Activated CD4-positive, alpha-beta memory T cell treated with anti-CD3 and anti-CD28 coated beads, Interleukin-2, amount 10 ng/mL, durations not matched to agents 7 days and 5 days (primary cell): ENCODE results near the gene LRFN3. TPM values are rescaled to one million over a fixed set of nuclear protein-coding genes. Genes with fewer than 3 reads are reported as not detected.

Source experiments
- CTCF ChIA-PET: fragments of 350-600 bp; sonication (Branson Sonifier 250); formaldehyde crosslinking; loops from one replicate; lab custom pipeline; 2021; ENCODE audit warnings: antibody characterized with exemption, inconsistent platforms; lab: Charles Lee
- POLR2A ChIA-PET: fragments of 350-600 bp; sonication (Branson Sonifier 250); formaldehyde crosslinking; loops from one replicate; lab custom pipeline; 2021; ENCODE audit warnings: antibody characterized with exemption; lab: Charles Lee
- DNase-seq: peaks from one replicate; pipeline ENCODE4 v3.0.0-alpha.2; 2020
- H3K27ac Mint-ChIP-seq: one replicate; pipeline ENCODE4 v1.8.0; 2021; ENCODE audit warnings: mild to moderate bottlenecking, mixed read lengths
- H3K27me3 Mint-ChIP-seq: one replicate; pipeline ENCODE4 v1.8.0; 2021; ENCODE audit warnings: mixed read lengths
- H3K36me3 Mint-ChIP-seq: one replicate; pipeline ENCODE4 v1.8.0; 2021; ENCODE audit warnings: low read depth, mixed read lengths
- H3K4me1 Mint-ChIP-seq: one replicate; pipeline ENCODE4 v1.8.0; 2021; ENCODE audit warnings: mixed read lengths
- H3K4me3 Mint-ChIP-seq: one replicate; pipeline ENCODE4 v1.8.0; 2021; ENCODE audit warnings: mild to moderate bottlenecking, mixed read lengths
- H3K9me3 Mint-ChIP-seq: one replicate; pipeline ENCODE4 v1.8.0; 2021; ENCODE audit warnings: mixed read lengths
- total RNA-seq, 2 experiments: library from RNA; stranded (reverse); gene quantifications; one replicate each; pipeline ENCODE4 v1.2.3, GENCODE V29; 2021

Gene LRFN3
- total RNA-seq, 2 experiments from 2014 or later = 13.5 to 17.0 TPM

GRCh38 chr19:35899547-35900214, 36.5 kb upstream of the LRFN3 start:
- Mint-ChIP-seq H3K4me3 (peak overlapping the region; percentile 94), H3K9me3 (no peaks in the 10 kb centered on the region), H3K36me3 (peaks cover 49% of the 10 kb centered on the region), H3K4me1 (peaks cover 55% of the 10 kb centered on the region), H3K27me3 (no peaks in the 10 kb centered on the region), H3K27ac (peak overlapping the region; percentile 95)
- ChIA-PET POLR2A (interaction anchor here (1.2 to 2.3 kb wide), 5 partner anchors 13 to 187 kb away, joined by 4 to 49 read pairs (median 5); partner anchors contain the start of gene LIN37), CTCF (no interaction called here)
- peak; percentile 90 for DNase-seq

GRCh38 chr19:35901055-35901644, 35.0 kb upstream of the LRFN3 start:
- H3K36me3 Mint-ChIP-seq = peaks cover 41% of the 10 kb centered on the region
- H3K27me3 Mint-ChIP-seq = no peaks in the 10 kb centered on the region
- H3K27ac Mint-ChIP-seq = peak overlapping the region; percentile 95
- peak overlapping the region; percentile 94 for H3K4me3 Mint-ChIP-seq
- ChIA-PET CTCF (interaction anchor here (1.8 kb wide), 1 partner anchor 30 kb away, joined by 11 read pairs; no protein-coding TSS in a partner anchor), POLR2A (interaction anchor here (0.6 to 2.3 kb wide), 9 partner anchors 11 to 188 kb away, joined by 3 to 49 read pairs (median 4); partner anchors contain the start of genes LIN37, PSENEN and U2AF1L4)
- H3K4me1 Mint-ChIP-seq = peaks cover 53% of the 10 kb centered on the region
- no peak for DNase-seq
- H3K9me3 Mint-ChIP-seq = no peaks in the 10 kb centered on the region

- DNase-seq = peak; percentile 64
- H3K27me3 Mint-ChIP-seq = no peaks in the 10 kb centered on the region
- H3K4me3 Mint-ChIP-seq = peak within 1 kb of the TSS; percentile 81
- H3K9me3 Mint-ChIP-seq = no peaks in the 10 kb centered on the region
- H3K36me3 Mint-ChIP-seq = peaks cover 35% of the 10 kb centered on the region
- CTCF ChIA-PET = interaction anchor here (1.8 to 2.0 kb wide), 2 partner anchors 19 to 29 kb away, joined by 9 to 11 read pairs; no protein-coding TSS in a partner anchor
- H3K4me1 Mint-ChIP-seq = peaks cover 52% of the 10 kb centered on the region
- H3K27ac Mint-ChIP-seq = peak within 1 kb of the TSS; percentile 95
- POLR2A ChIA-PET = interaction anchor here (1.3 to 2.5 kb wide), 4 partner anchors 23 to 32 kb away, joined by 3 to 49 read pairs (median 24); no protein-coding TSS in a partner anchor
Observed at GRCh38 chr19:35901854-35902661, 34.1 kb upstream of the LRFN3 start, which contains the start of gene HCST. Gene HCST (plus strand): TSS chr19:35902529. CDS start chr19:35902594, 65 bp downstream.

- H3K4me3 Mint-ChIP-seq = peak overlapping the region; percentile 81
- ChIA-PET CTCF (interaction anchor here (1.0 to 2.0 kb wide), 3 partner anchors 20 to 209 kb away, joined by 3 to 9 read pairs (median 5); no protein-coding TSS in a partner anchor), POLR2A (interaction anchor here (0.7 to 2.5 kb wide), 7 partner anchors 22 to 237 kb away, joined by 3 to 43 read pairs (median 4); partner anchors contain the start of gene CAPNS1)
- H3K9me3 Mint-ChIP-seq = no peaks in the 10 kb centered on the region
- H3K27ac Mint-ChIP-seq = peak overlapping the region; percentile 95
- no peaks in the 10 kb centered on the region for H3K27me3 Mint-ChIP-seq
- H3K4me1 Mint-ChIP-seq = peaks cover 47% of the 10 kb centered on the region
- peaks cover 26% of the 10 kb centered on the region for H3K36me3 Mint-ChIP-seq
- no peak for DNase-seq
Observed at GRCh38 chr19:35902870-35903475, 33.2 kb upstream of the LRFN3 start.

- peaks cover 46% of the 10 kb centered on the region for H3K4me1 Mint-ChIP-seq
- DNase-seq = peak; percentile 95
- POLR2A ChIA-PET = interaction anchor here (0.7 to 2.5 kb wide), 7 partner anchors 22 to 236 kb away, joined by 3 to 43 read pairs (median 4); partner anchors contain the start of gene CAPNS1
- peak overlapping the region; percentile 81 for H3K4me3 Mint-ChIP-seq
- H3K36me3 Mint-ChIP-seq = peaks cover 21% of the 10 kb centered on the region
- H3K27me3 Mint-ChIP-seq = no peaks in the 10 kb centered on the region
- H3K9me3 Mint-ChIP-seq = no peaks in the 10 kb centered on the region
- CTCF ChIA-PET = interaction anchor here (1.0 to 2.0 kb wide), 3 partner anchors 21 to 209 kb away, joined by 3 to 9 read pairs (median 5); no protein-coding TSS in a partner anchor
- H3K27ac Mint-ChIP-seq = peak overlapping the region; percentile 95
Observed at GRCh38 chr19:35903550-35904179, 32.5 kb upstream of the LRFN3 start.

- CTCF ChIA-PET = interaction anchor here (2.0 kb wide), 1 partner anchor 22 kb away, joined by 9 read pairs; no protein-coding TSS in a partner anchor
- H3K27me3 Mint-ChIP-seq = no peaks in the 10 kb centered on the region
- POLR2A ChIA-PET = interaction anchor here (1.3 to 2.5 kb wide), 3 partner anchors 21 to 193 kb away, joined by 4 to 43 read pairs (median 5); no protein-coding TSS in a partner anchor
- H3K36me3 Mint-ChIP-seq = peaks cover 15% of the 10 kb centered on the region
- H3K4me3 Mint-ChIP-seq = peak overlapping the region; percentile 81
- no peaks in the 10 kb centered on the region for H3K9me3 Mint-ChIP-seq
- peaks cover 48% of the 10 kb centered on the region for H3K4me1 Mint-ChIP-seq
- H3K27ac Mint-ChIP-seq = peak overlapping the region; percentile 53
- no peak for DNase-seq
Observed at GRCh38 chr19:35904311-35905068, 31.7 kb upstream of the LRFN3 start.

- H3K4me1 Mint-ChIP-seq = peaks cover 48% of the 10 kb centered on the region
- POLR2A ChIA-PET = interaction anchor here (1.3 kb wide), 1 partner anchor 20 kb away, joined by 5 read pairs; no protein-coding TSS in a partner anchor
Observed at GRCh38 chr19:35905178-35905727, 30.9 kb upstream of the LRFN3 start.

DNA sequence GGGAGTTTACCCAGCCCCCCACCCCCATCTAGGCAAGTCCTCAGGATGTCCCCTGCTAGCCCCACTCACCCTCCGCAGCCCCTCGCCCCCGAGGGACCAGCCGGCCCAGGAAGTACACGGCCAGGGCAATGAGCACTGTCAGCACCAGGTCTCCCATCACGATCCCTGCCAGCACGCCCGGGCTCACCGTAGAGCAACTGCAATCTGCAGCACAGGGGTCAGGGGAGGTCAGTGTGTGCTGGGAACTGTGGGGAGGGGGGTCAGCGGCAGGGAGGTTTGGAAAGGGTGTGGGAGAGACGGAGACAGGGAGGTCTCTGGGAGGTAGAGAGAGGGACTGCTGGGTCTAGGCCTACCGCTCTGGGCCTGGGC, 28.8 kb upstream of the LRFN3 start:
- peaks cover 36% of the 10 kb centered on the region for H3K4me1 Mint-ChIP-seq
- no peaks in the 10 kb centered on the region for H3K9me3 Mint-ChIP-seq
- peaks cover 14% of the 10 kb centered on the region for H3K36me3 Mint-ChIP-seq
- no peak for DNase-seq
- CTCF ChIA-PET = no interaction called here
- no peaks in the 10 kb centered on the region for H3K27me3 Mint-ChIP-seq
- POLR2A ChIA-PET = no interaction called here
- no peak overlapping the region for H3K27ac Mint-ChIP-seq
- no peak overlapping the region for H3K4me3 Mint-ChIP-seq

More at GRCh38 chr19:35905178-35905727, 30.9 kb upstream of the LRFN3 start:
- no peak for DNase-seq
- peaks cover 14% of the 10 kb centered on the region for H3K36me3 Mint-ChIP-seq
- H3K9me3 Mint-ChIP-seq = no peaks in the 10 kb centered on the region
- no peak overlapping the region for H3K4me3 Mint-ChIP-seq
- CTCF ChIA-PET = interaction anchor here (1.8 kb wide), 1 partner anchor 26 kb away, joined by 6 read pairs; no protein-coding TSS in a partner anchor
- H3K27me3 Mint-ChIP-seq = no peaks in the 10 kb centered on the region
- H3K27ac Mint-ChIP-seq = no peak overlapping the region

- ChIA-PET POLR2A (interaction anchor here (1.4 kb wide), 1 partner anchor 22 kb away, joined by 3 read pairs; no protein-coding TSS in a partner anchor), CTCF (no interaction called here)
- H3K4me3 Mint-ChIP-seq = no peak within 1 kb of the TSS
Observed at GRCh38 chr19:35908010-35908441, 28.1 kb upstream of the LRFN3 start, which contains the start of gene TYROBP. Gene TYROBP (minus strand): TSS chr19:35908295. CDS start chr19:35908228, 67 bp downstream.

DNA sequence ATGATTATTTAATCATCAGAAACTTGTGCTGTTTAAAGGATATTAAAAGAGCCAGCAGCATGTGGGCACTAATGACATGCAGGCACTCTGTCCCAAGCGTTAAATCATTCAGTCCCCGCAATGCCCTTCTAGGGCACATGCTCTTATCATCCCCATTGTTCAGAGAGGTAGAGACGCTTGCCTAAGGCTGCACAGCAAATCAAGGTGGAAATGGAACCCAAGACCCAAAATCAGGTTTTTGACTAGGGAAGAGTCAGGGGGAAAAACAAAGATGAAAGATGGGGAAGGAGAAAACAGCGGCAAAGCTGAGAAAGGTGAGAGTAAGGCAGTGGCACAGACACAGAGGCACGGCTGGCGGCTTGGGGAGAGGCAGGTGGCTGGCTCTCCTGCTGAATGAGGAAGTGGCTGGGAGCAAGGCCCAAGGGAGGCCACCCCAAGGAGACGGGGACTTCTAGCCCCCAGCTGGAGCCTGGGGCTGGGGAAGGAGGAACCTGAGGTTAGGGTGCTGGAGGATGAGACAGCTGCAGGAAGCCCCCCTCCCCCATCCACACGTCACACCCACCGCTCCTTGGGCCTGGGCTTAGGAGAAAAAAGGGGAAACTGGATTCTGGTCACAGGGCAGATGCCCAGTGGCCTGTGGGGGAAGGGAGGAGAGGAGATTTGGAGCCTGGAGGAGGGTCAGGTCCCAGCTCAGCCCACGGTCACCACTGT, 27.0 kb upstream of the LRFN3 start:
- H3K9me3 Mint-ChIP-seq = no peaks in the 10 kb centered on the region
- no peak overlapping the region for H3K4me3 Mint-ChIP-seq
- H3K27me3 Mint-ChIP-seq = no peaks in the 10 kb centered on the region
- peaks cover 3% of the 10 kb centered on the region for H3K36me3 Mint-ChIP-seq
- POLR2A ChIA-PET = interaction anchor here (1.4 kb wide), 1 partner anchor 23 kb away, joined by 3 read pairs; no protein-coding TSS in a partner anchor
- no peak for DNase-seq
- no peak overlapping the region for H3K27ac Mint-ChIP-seq
- CTCF ChIA-PET = no interaction called here
- peaks cover 22% of the 10 kb centered on the region for H3K4me1 Mint-ChIP-seq

More at GRCh38 chr19:35908010-35908441, 28.1 kb upstream of the LRFN3 start, which contains the start of gene TYROBP:
- Mint-ChIP-seq H3K36me3 (peaks cover 12% of the 10 kb centered on the region), H3K27me3 (no peaks in the 10 kb centered on the region), H3K27ac (no peak within 1 kb of the TSS), H3K4me1 (peaks cover 32% of the 10 kb centered on the region), H3K9me3 (no peaks in the 10 kb centered on the region)
- no peak for DNase-seq
